GM20000 (cell line): ENCODE data around the gene PGLYRP3.

Experiments
- DNase-seq: peaks from one replicate; pipeline ENCODE4 v3.0.0; 2012; ENCODE audit warnings: low spot score
- TF ChIP-seq, protein P1 (sequence below): IDR thresholded peaks from 2 replicates; pipeline ENCODE4 v1.5.1; 2012; ENCODE audit warnings: mild to moderate bottlenecking, control low read depth; ENCODE audit errors: extremely low read depth, missing control alignments

Gene PGLYRP3

DNA sequence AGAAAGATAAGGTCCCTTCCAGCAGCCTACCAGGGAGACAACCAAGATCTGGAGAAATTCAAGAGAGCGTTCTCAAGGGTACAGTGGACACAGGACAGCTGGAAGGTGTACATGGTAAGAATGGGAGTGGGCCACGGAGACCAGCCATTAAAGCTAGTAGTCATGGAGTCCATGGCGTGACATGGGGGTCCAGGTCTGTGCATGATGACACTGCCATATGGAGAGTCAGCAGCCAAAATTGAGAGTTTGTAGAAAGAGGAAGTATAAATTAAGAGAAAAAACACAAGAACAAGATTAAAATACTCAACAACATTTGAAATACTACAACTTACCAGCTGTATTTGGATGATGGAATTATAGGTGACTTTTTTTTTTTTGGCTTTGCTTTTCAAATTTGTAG is 61.2 kb downstream of the PGLYRP3 start:
- DNase-seq = no peak
- TF ChIP-seq, protein P1, sequence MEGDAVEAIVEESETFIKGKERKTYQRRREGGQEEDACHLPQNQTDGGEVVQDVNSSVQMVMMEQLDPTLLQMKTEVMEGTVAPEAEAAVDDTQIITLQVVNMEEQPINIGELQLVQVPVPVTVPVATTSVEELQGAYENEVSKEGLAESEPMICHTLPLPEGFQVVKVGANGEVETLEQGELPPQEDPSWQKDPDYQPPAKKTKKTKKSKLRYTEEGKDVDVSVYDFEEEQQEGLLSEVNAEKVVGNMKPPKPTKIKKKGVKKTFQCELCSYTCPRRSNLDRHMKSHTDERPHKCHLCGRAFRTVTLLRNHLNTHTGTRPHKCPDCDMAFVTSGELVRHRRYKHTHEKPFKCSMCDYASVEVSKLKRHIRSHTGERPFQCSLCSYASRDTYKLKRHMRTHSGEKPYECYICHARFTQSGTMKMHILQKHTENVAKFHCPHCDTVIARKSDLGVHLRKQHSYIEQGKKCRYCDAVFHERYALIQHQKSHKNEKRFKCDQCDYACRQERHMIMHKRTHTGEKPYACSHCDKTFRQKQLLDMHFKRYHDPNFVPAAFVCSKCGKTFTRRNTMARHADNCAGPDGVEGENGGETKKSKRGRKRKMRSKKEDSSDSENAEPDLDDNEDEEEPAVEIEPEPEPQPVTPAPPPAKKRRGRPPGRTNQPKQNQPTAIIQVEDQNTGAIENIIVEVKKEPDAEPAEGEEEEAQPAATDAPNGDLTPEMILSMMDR = no peak

DNA sequence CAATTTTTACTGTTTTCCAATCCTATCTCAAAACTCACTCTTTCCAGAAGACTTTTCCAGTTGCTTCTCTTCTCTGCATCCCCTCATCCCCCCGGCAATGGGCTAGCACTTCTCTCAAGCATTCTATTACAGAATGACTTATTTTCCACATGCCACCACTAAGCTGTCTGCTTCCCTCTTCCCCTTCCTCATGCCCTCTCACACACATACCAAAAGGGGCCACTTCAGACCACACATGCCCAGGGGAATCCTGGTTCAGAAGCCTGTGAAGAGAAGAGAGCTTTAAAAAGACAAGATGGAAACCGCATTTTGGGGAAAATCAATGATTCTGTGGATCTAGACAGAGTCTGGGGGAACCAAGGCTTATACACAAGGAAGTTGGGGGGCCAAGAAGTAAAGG is 61.7 kb downstream of the PGLYRP3 start:
- DNase-seq = no peak
- TF ChIP-seq, protein P1 = no peak

DNA sequence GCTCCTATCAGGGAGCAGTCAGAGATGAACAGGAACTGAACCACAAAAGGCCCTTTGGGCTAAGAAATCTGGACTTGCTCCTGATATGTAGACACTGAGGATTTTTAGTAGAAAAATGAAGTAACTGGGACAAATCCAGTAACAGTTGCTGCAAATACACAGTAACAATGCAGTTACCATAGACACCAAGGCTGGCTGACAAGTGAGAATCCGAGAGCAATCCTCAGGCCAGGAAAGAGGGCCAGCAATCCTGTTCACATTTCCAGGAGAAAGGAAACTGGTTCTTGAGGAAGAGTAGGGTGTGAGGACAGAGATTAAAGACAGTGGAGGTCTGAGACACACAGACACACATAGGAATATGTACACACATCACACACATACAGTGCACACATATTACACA is 62.6 kb downstream of the PGLYRP3 start:
- TF ChIP-seq, protein P1 = no peak
- DNase-seq = no peak

DNA sequence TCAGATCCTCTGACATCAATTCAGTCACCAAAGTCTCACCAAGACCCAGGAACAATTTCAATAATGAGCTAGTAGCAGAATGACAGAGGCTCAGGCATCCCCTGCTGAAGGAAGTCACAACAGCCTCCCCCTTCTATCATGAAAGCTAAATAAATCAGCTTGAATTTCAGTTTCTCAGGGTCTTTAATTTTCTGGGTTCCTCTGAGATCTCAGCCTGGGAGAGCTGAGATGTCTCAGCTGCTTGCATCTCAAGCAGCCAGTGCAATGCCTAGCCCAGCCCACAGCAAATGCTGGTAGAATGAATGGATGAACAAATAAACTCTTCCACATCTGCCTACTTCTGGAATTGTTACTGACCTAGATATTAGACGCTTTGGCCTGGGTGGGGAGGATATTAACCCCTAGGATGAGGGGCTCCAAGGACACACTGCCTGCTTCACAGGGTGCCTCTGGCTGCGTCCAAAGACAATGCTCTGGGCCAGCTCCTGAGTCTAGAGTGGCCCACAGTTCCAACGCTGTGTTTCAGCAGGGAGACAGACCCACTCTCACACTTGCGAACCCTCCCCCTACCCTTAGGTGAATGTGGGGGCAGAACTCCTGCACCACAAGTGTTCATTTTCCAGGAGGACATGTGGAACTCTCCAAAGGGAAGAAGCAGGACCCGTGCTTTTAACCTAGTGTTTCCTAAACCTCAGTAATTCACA is 64.4 kb downstream of the PGLYRP3 start:
- TF ChIP-seq, protein P1 = no peak
- no peak for DNase-seq
